Left cardiac atrium (tissue), 4 donors: ENCODE measurements around the gene DYNC1H1. TPM values are rescaled to one million over a fixed set of nuclear protein-coding genes. Genes with fewer than 3 reads are reported as not detected.
A peak's percentile ranks its signal among the peaks of the same experiment; 100 is the strongest.

Source experiments
- ATAC-seq, 2 donors: fragments of 200-7000 bp; cut with Tn5 transposase; one replicate each; pipeline ENCODE4 v1.9.1; 2020; ENCODE audit warnings: mild to moderate bottlenecking in 2 of 2, moderate library complexity in 2 of 2
- DNase-seq: peaks from one replicate; pipeline ENCODE4 v3.0.0-alpha.2; 2020
- intact Hi-C, 2 donors: fragments of 100-400 bp; cut with DNase I; formaldehyde crosslinking; loops; one replicate each; pipeline versions ENCODE4 v1.14.1 to v1.15.1; 2022 to 2023
- total RNA-seq, 2 donors: library from RNA; stranded (reverse); fragmentation: NEBNext Ultra II Directional; extraction: Animal tissue kit (Norgen Biotek cat#: 25700); gene quantifications; one replicate each; pipeline ENCODE4 v1.2.1, GENCODE V29; 2021
- donor health status: DM: no; HTN: yes; CAD: no.
- donor health status: DM: no; HTN: yes; CAD: no; lungs with severe emphysema.
- donor health status: DM: yes; HTN: yes; CAD: no.
- donor health status: Dilated cardiomyopathy.

The DYNC1H1 gene
- total RNA-seq, 2 donors from 2014 or later, result 298 to 361 TPM

DNA sequence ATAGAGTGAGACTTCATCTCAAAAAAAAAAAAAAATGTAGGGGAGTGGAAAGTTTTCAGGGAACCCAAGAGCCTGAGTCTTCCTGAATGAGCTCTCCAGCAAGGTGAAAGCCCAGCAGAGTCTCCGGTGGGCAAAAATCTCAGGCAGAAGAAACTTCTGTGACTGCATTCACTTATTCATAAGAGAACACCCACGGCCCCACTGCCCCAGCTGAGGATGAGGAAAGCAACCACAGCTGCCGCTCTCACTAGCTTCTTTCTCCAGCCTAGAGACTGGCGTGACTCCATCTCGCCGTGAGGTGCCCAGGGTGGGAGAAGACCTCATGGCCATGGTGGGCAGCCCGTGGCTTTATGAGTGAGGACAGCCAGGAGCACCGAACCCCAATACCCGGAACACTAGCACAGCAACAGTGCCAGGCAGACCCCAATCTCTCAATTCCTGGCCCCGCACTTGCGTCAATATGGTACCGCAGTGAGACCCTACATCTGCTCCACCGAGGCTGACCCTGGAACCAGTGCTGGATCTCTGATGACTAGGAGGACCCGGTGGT is 29.7 kb upstream of the DYNC1H1 start:
- no peak for ATAC-seq
- intact Hi-C loops, result no loop called here
- DNase-seq, result no peak

DNA sequence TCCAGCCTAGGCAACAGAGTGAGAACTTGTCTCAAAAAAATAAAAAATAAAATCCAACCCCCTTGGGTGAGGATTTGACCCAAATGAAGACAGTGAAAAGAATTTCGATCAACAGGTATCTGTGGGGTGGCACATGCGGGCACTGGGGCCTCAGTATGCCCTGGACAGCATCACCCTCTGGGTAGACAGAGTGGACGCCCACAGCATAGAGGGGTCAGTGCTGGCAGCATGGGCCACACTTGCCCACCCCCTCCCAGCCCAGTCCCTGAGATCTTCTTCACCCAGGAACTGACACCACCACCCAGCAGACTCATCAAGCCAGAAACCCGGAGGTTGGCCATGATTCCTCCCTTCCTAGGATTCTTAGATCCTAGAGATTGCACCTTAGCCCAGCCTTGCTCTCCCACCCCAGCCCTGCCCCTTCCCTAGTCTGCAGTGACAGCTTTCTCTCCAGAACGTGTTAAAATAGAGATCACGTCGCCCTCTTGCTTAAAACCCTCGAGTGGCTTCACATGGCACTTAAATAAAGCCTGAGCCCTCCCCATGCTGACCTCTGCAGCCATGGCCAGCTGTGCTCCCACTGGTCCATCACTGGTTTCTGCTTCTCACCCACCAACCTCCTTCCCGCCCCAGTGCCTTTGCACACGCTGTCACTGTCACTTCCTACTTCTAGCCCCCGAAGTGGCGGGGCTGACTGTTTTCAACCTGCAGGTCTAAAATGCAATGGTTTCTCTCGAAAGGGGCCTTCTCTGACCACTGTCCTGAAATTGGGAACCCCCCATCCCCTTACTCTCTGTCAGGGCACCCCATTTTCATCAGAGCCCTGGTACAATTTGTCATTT is 26.2 kb upstream of the DYNC1H1 start:
- ATAC-seq (no peak), DNase-seq (no peak)
- intact Hi-C loops, result no loop called here

DNA sequence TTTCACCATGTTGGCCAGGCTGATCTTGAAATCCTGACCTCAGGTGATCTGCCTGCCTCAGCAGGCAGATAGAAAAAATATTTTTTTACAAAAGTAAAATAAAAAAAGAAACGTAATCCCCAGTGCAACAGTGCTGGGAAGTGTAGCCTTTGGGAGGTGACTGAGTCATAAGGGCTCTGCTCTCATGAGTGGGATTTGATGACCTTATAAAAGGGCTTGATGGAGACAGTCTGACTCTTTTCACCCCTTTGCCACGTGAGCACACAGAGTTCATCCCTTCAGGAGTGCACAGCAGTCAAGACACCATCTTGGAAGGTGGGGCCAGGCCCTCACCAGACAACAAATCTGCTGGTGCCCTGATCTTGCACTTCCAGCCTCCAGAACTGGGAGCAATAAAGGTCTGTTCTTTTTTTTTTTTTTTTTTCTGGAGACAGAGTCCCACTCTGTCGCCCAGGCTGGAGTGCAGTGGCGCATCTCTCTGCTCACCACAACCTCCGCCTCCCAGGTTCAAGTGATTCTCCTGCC is 24.7 kb upstream of the DYNC1H1 start:
- intact Hi-C loops, result no loop called here
- no peak for DNase-seq

DNA sequence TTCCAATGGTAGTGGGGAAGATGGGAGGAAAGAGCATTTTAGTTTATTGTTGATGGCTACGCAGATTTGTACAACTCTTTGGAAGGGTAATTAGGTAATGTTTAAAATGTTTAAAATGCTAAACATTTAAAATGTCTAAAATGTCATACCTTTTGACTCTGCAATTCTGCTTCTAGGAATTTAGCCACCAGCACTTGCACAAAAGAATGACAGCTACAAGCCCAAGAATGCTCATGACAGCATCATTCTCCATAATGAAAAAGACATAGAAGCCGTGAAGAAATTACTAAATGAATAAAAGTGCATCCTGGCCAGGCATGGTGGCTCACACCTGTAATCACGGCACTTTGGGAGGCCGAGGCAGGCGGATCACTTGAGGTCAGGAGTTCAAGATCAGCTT is 19.9 kb upstream of the DYNC1H1 start:
- intact Hi-C loops, result no loop called here
- ATAC-seq (no peak), DNase-seq (no peak)

More for the DNA sequence above, 24.7 kb upstream of the DYNC1H1 start:
- no peak for ATAC-seq

DNA sequence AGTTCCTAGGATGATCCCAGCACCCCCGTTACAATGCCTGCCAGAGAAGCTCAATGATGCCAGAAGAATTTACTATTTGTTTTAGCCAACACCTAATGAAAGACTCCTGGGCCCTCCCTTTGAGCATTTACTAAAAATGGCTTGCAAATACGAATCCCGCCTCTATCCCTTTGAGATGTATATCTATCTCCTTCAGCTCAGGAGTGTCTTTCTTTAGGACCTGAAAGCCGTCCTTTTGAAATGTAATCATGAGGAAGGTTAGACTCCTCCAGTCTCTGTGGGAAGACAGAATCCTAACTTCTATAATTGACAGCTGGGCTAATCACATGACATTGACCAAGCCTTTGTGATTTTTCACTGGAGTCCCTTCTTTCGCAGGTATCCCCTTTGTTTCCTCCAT is 19.2 kb upstream of the DYNC1H1 start:
- ATAC-seq (no peak), DNase-seq (no peak)
- intact Hi-C loops, result no loop called here

DNA sequence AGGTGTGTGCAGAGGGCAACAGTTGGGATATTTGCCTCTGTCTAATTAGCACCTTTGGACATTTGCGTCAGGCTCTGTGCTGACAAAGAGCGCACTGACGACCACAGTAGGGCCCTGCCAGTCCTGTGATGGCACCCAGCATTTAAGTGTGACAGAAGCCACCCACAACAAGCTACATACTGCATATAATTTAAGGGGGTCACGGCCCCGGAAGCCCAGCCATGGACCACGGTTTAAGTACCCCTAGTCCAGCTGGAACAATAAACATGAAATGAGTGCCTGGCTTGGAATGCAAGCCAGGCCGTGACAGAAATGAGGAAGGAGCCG is 16.8 kb upstream of the DYNC1H1 start:
- ATAC-seq (peak in 1 of 2 donors; percentile 1), DNase-seq (no peak)
- intact Hi-C loops, result no loop called here

DNA sequence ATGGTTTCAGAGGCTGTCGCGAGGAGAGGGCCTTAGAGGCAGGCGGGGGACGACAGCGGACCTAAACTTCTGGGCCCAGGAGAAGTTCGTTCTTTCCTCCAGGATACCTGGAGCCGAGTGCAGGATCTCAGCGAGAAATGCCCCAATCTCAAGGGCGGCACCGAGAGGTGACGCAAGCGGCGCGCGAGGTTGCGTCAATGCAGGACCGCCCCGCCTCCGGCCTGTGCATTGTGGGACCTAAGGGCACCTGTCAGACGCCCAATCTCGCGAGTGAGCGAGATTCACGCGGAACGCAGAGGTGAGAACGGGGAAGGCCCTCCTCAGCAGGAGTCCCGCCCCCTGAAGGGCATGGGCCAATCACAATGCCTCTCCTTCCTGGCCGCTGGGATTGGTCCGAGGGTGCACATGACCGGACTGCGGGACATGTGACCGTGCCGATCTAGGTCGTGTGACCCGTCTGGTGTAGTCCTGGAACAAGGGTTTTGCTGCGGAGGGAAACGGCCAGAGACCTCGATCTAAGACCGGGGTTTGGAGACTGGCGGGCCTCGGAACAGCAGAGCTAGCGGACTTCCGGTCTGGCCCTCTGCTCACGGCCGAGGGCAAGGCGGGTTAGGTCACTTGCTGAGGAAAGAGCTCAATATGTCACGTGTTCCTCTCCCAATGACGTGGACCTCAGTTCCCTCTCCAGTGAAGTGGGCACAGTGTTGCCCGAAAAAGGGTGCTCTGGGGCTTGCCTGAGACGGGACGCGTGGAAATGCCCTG is 16.3 kb upstream of the DYNC1H1 start:
- ATAC-seq, result peak; percentile 99
- intact Hi-C loops, result no loop called here
- peak; percentile 100 for DNase-seq

DNA sequence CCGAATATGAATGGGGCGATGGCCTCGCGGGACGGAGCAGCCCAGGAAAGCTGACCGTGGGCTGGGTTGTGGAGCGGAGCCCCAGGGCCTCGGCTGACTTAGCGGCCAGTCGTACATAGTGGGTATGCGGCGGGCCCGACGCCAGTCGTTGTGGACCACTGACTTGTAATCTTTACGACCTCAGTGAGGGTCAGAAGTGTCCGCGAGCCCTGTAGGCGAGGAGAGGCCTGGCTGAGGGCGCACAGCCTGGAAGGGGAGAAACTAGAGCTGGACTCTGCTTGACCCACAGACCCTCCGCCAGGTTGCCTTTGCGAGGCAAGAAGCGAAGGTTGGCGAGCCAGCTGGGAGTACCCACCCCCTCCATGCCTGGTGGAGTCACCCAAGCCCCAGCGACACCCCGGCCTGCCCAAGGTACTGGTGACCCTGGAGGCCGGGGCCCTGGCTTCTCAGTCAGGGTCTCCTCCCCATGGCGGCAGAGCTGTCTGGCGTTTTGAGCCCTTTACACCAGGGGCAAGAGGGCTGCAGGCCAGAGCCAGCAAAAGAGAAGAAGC is 15.6 kb upstream of the DYNC1H1 start:
- DNase-seq, result no peak
- intact Hi-C loops, result no loop called here
- peak; percentile 0 to 1 for ATAC-seq

DNA sequence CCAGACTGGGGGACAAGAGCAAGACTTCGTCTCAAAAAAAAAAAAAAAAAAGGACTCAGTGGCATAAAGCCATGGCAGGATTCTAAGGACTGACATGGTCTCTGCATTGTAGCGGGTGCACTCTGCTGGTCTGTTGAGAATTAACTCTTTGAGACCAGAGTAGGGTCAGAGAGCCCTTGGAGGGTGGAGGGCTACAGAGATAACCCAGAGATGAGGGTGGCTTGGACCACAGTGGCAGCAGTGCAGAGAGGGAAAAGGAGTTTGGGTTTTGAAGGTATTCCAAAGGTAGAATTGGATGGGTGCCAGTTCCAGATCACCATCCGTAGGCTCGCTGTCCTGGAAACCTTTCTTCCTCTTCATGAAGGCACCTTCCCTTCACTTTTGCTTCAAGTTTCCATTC is 14.3 kb upstream of the DYNC1H1 start:
- ATAC-seq, result no peak
- DNase-seq, result no peak
- intact Hi-C loops, result no loop called here

DNA sequence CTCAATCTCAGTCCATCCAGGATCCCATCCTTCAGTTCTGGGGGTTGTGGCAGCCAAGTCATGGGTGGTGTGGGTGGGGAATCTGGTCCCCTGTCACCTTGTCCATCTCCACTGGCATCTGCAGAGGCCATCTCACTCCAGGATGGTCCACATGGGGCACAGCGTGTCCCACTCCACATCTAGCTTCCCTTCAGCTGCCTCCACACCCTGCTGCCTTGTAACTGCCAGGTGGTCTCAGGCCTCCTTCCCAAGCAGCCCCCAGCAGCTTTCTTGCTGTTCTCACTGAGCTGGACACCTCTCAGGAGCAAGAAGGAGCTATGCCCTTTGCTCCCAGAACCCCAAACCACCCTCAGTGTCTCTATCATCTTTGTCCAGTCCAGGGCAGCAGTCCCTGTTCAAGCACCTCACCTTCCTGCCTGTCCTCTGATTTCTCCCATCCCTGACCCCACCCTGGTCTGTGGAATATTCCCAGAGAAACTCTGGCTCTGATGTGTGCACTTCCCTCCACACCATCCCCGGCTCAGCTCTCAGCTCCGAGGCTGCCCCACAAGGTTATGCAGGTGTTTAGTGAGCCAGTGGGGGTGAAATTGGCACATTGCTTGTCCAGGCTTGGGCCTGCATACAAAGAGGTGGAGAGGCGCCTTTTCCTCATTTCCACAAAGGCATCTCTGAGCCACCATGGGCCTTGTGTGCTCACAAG is 13.7 kb upstream of the DYNC1H1 start:
- DNase-seq, result no peak
- no peak for ATAC-seq
- intact Hi-C loops, result no loop called here

DNA sequence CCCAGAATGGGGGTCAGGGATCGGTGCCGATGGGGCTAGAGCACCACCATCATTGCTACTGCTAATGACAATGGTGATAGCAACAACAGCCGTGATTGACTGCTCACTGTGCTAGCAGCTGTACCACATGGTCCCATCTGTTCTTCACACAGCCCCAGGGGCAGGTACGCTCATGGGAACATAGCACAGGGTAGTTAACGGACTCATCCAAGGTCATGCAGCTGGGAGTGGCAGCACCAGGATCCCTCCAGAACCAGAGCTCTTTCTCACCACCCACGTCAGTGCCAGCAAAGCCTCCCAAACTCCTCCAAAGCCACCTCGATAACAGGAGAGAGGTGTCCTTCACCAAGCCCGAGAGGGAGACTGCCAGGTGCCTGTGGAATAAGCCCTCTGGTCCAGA is 11.2 kb upstream of the DYNC1H1 start:
- DNase-seq, result no peak
- intact Hi-C loops, result no loop called here
- ATAC-seq, result no peak

DNA sequence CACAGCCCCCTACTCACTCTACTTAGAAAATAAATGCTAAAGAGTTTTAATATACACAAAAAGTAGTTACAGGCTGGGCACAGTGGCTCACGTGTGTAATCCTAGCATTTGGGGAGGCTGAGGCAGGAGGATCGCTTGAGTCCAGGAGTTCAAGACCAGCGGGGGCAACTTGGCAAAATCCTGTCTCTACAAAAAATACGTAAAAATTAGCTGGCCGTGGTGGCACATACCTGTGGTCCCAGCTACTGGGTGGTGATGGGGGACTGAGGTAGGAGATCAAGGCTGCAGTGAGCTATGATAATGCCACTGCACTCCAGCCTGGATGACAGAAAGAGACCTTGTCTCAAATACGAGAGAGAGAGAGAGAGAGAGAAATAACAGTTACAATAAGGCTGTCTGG is 9.9 kb upstream of the DYNC1H1 start:
- intact Hi-C loops, result no loop called here
- no peak for ATAC-seq
- no peak for DNase-seq

DNA sequence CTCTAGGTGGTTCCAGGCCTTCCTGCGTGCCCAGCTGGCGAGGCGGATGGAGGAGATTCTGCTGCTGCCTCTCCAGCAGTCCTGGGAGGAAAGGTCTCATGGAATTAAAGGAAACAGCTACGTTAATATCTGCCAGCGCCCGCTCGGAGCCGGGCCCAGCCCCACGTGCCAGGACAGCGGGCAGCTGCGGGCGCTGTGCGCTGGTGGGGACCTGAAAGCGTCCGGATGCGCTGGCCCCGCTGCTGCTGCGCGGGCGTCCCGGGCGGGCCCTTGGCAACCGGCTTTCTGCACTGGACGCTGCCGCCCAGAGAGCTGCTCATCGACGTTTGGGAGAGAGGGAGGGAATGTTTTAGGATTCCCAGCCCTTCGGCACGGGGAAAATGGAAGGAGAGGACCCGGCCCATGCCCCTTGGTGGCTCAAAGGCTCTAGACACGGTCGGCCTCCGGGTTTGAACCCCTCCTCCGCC is 8.6 kb upstream of the DYNC1H1 start:
- intact Hi-C loops, result no loop called here
- ATAC-seq (no peak), DNase-seq (no peak)

DNA sequence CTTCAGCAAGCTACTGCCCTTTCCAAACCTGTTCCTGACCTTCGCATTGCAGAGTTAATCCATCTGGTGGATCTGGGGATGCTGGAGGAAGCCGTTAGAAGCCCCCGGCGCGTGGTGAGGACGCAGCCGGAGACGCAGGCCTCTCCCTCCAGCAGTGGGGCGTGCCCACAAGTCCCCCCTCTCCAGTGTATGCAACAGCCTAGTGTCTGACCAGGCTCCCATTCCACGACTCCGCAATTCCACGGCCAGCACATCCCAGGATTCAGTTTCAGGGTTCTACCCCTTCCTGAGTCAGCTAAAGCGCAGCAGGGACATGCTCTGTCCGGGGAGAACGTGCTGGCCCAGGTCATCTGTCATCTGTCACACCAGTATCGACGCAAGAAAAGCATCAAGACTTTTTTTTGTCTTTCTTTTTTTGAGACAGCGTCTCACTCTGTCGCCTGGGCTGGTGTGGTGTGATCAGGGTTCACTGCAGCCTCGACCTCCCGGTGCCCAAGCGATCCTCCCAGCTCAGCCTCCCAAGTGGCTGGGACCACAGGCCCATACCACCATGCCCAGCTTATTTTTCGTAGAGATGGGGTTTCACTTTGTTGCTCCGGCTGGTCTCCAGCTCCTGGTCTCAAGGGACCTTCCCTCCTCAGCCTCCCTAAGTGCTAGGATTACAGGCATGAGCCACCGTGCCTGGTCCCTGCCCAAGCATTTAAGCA is 8.0 kb upstream of the DYNC1H1 start:
- DNase-seq (no peak), ATAC-seq (no peak)
- intact Hi-C loops, result no loop called here

DNA sequence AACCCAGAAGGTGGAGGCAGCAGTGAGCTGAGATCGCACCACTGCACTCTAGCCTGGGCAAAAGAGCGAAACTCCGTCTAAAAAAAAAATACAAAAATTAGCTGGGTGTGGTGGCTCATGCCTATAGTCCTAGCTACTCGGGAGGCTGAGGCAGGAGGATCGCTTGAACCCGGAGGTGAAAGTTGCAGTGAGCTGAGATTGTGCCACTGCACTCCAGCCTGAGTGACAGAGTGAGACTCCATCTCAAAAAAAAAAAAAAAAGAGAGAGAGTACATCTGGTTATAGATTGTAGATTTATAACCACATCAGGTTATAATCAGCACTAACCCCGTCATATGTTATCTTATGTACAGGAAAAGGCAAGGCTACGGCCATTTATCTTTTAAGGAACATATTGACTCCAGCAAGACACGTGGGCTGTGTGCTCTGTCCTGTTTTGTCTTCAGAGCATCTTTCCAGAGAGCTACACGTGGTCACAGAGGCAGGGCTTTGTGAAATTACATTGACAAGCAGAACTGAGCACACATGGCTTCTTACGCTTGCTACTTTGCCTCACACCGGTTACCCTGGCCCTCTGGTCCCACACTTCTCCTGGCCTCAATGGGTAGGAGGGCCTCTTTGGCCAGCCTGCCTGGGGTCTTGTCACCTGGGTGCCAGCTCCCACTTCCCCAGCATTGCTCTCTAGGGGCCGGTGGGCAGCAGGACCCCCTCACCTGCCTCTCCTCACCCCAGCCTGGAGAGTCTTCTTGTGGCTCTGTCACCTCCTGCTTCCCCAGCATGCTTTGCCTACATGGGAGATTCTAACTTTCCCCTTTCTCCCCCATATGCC is 6.8 kb upstream of the DYNC1H1 start:
- intact Hi-C loops, result no loop called here
- no peak for ATAC-seq
- no peak for DNase-seq

DNA sequence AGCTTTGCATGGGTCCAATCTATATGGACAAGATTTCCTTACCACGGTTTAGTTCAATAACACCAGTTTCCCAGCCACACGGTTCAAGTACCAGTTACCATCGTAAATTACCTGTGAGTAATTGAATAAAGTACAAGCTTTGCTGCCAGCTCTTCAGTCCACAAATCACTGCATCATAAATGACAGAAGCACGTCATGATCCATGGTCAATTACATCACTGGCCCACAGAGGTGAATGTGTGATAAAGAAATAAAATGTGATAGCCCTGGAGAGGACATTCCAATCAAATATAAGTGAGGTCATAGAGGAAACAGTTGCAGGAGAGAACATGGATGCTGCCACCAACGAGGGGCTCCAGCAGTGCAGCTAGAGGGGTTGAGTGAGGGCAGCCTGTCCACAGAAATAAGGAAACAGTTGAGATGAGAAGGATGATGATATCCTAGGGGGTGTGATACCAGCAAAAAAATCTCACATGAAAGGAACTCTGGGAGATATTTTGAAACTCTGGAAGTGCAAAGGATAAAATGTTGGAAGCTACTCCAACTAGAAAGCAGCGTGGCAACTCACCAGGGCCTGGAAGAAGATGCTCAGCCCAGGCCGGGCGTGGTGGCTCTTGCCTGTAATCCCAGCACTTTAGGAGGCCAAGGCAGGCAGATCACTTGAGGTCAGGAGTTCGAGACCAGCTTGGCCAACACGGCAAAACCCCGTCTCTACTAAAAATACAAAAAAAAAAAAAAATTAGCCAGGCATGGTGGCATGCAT is 5.8 kb upstream of the DYNC1H1 start:
- no peak for DNase-seq
- no peak for ATAC-seq
- intact Hi-C loops, result no loop called here

DNA sequence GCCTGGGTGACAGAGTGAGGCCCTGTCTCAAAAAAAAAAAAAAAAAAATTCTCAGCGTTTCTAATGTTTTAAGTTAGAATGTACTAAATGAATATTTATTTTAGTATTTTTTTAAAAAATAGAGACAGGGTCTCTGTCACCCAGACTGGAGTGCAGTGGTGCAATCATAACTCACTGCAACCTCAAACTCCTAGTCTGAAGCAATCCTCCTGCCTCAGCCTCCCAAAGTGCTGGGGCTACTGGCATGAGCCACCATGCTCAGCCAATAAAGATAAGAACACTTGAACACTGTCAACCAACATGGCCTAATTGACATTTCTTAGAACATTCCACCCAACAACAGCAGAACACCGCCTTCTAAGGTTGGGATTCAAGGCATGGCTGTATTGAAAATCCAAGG is 5.1 kb upstream of the DYNC1H1 start:
- intact Hi-C loops, result no loop called here
- no peak for ATAC-seq

More for the DNA sequence above, 5.1 kb upstream of the DYNC1H1 start:
- DNase-seq, result no peak
